ENCODE results near the gene RPL14. TPM values are rescaled to one million over a fixed set of nuclear protein-coding genes. Genes with fewer than 3 reads are reported as not detected.

Gene RPL14
- total and polyA plus RNA-seq, 2 of the 13 experiments (the other 11 are each of a cell fraction or from before 2014, with no cell fraction given): 502 to 1,291 TPM

GRCh38 chr3:40456940-40457823, at the start of gene RPL14 (continued):
- TF ChIP-seq, protein P1, sequence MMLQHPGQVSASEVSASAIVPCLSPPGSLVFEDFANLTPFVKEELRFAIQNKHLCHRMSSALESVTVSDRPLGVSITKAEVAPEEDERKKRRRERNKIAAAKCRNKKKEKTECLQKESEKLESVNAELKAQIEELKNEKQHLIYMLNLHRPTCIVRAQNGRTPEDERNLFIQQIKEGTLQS (CRISPR knock-in tag; IDR thresholded peaks at IDR 0.05): no peak; the same call in 1 of the 2 replicates
- TF ChIP-seq SMARCE1 (IDR thresholded peaks at IDR 0.05; ENCODE audit: borderline replicate concordance) (no peak), ZNF629 (CRISPR knock-in tag; conservative IDR thresholded peaks at IDR 0.05) (no peak), KAT8 (CRISPR knock-in tag; IDR thresholded peaks at IDR 0.05) (peak; percentile 96), ZKSCAN1 (IDR thresholded peaks at IDR 0.05; ENCODE audit: low read length) (no peak), ZNF382 (CRISPR knock-in tag; IDR thresholded peaks at IDR 0.05; ENCODE audit: borderline replicate concordance) (no peak), RCOR2 (CRISPR knock-in tag; IDR thresholded peaks at IDR 0.05) (no peak), ZNF253 (CRISPR knock-in tag; IDR thresholded peaks at IDR 0.05; ENCODE audit: borderline replicate concordance) (no peak), FOXO1 (CRISPR knock-in tag; IDR thresholded peaks at IDR 0.05) (no peak; the same call in none of the 2 replicates), ZFP41 (CRISPR knock-in tag; IDR thresholded peaks at IDR 0.05; ENCODE audit: borderline replicate concordance) (no peak), ZNF597 (CRISPR knock-in tag; IDR thresholded peaks at IDR 0.05) (no peak), ZNF710 (CRISPR knock-in tag; IDR thresholded peaks at IDR 0.05; ENCODE audit: borderline replicate concordance) (no peak), ZNF766 (CRISPR knock-in tag; IDR thresholded peaks at IDR 0.05; ENCODE audit: borderline replicate concordance) (peak; percentile 87; the same call in 1 of the 2 replicates), BCL3 (CRISPR knock-in tag; IDR thresholded peaks at IDR 0.05) (peak; percentile 59; the same call in 1 of the 2 replicates), KDM6A (CRISPR knock-in tag; IDR thresholded peaks at IDR 0.05; ENCODE audit: low read depth) (no peak)
- TF ChIP-seq, protein P2, sequence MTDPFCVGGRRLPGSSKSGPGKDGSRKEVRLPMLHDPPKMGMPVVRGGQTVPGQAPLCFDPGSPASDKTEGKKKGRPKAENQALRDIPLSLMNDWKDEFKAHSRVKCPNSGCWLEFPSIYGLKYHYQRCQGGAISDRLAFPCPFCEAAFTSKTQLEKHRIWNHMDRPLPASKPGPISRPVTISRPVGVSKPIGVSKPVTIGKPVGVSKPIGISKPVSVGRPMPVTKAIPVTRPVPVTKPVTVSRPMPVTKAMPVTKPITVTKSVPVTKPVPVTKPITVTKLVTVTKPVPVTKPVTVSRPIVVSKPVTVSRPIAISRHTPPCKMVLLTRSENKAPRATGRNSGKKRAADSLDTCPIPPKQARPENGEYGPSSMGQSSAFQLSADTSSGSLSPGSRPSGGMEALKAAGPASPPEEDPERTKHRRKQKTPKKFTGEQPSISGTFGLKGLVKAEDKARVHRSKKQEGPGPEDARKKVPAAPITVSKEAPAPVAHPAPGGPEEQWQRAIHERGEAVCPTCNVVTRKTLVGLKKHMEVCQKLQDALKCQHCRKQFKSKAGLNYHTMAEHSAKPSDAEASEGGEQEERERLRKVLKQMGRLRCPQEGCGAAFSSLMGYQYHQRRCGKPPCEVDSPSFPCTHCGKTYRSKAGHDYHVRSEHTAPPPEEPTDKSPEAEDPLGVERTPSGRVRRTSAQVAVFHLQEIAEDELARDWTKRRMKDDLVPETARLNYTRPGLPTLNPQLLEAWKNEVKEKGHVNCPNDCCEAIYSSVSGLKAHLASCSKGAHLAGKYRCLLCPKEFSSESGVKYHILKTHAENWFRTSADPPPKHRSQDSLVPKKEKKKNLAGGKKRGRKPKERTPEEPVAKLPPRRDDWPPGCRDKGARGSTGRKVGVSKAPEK (CRISPR knock-in tag; IDR thresholded peaks at IDR 0.05; ENCODE audit: borderline replicate concordance): no peak
